ENCODE results near the gene DENND6B. TPM values are rescaled to one million over a fixed set of nuclear protein-coding genes. Genes with fewer than 3 reads are reported as not detected.

Gene DENND6B
- total RNA-seq, 6 donors from 2014 or later = 9.5 to 24.1 (median 12.7) TPM

- Histone ChIP-seq H3K27me3 (peaks cover 0 to 13% (median 2%) of the 10 kb centered on the region in 4 donors), H3K4me1 (peaks cover 26 to 48% (median 30%) of the 10 kb centered on the region in 4 donors), H3K4me3 (no peak overlapping the region), H3K9me3 (no peaks in the 10 kb centered on the region), H3K36me3 (no peaks in the 10 kb centered on the region), H3K27ac (no peak overlapping the region)
- ATAC-seq (ENCODE audit: low FRiP score in 2 of 2) = no peak
- peak in 1 of 2 donors; percentile 46 for DNase-seq
- WGBS, 2 donors = 61 to 82% methylated on average over 8 to 9 of the region's 9 CpGs
- no peak for TF ChIP-seq POLR2AphosphoS5 (IDR thresholded peaks at IDR 0.05)
- TF ChIP-seq, protein P1, sequence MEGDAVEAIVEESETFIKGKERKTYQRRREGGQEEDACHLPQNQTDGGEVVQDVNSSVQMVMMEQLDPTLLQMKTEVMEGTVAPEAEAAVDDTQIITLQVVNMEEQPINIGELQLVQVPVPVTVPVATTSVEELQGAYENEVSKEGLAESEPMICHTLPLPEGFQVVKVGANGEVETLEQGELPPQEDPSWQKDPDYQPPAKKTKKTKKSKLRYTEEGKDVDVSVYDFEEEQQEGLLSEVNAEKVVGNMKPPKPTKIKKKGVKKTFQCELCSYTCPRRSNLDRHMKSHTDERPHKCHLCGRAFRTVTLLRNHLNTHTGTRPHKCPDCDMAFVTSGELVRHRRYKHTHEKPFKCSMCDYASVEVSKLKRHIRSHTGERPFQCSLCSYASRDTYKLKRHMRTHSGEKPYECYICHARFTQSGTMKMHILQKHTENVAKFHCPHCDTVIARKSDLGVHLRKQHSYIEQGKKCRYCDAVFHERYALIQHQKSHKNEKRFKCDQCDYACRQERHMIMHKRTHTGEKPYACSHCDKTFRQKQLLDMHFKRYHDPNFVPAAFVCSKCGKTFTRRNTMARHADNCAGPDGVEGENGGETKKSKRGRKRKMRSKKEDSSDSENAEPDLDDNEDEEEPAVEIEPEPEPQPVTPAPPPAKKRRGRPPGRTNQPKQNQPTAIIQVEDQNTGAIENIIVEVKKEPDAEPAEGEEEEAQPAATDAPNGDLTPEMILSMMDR (IDR thresholded peaks at IDR 0.05) = no peak
- no peak for TF ChIP-seq EP300 (IDR thresholded peaks at IDR 0.05)
- TF ChIP-seq POLR2A (IDR thresholded peaks at IDR 0.05) = no peak
Observed at GRCh38 chr22:50262973-50263617, 63.7 kb downstream of the DENND6B start.

- Histone ChIP-seq H3K27ac (peak overlapping the region in 1 of 4 donors; percentile 70), H3K36me3 (peaks cover 0 to 3% (median 0%) of the 10 kb centered on the region in 4 donors), H3K27me3 (peaks cover 0 to 13% (median 2%) of the 10 kb centered on the region in 4 donors), H3K4me3 (no peak overlapping the region), H3K4me1 (peaks cover 21 to 42% (median 24%) of the 10 kb centered on the region in 4 donors), H3K9me3 (no peaks in the 10 kb centered on the region)
- ATAC-seq (ENCODE audit: low FRiP score in 2 of 2) = no peak
- peak in 1 of 2 donors; percentile 51 for DNase-seq
- TF ChIP-seq, protein P1 (IDR thresholded peaks at IDR 0.05) = no peak
- no peak for TF ChIP-seq EP300 (IDR thresholded peaks at IDR 0.05)
- no peak for TF ChIP-seq POLR2A (IDR thresholded peaks at IDR 0.05)
- TF ChIP-seq POLR2AphosphoS5 (IDR thresholded peaks at IDR 0.05) = no peak
- 43 to 70% methylated on average over 2 to 6 of the region's 7 CpGs for WGBS, 2 donors
Observed at GRCh38 chr22:50262460-50262911, 64.3 kb downstream of the DENND6B start.

DNA sequence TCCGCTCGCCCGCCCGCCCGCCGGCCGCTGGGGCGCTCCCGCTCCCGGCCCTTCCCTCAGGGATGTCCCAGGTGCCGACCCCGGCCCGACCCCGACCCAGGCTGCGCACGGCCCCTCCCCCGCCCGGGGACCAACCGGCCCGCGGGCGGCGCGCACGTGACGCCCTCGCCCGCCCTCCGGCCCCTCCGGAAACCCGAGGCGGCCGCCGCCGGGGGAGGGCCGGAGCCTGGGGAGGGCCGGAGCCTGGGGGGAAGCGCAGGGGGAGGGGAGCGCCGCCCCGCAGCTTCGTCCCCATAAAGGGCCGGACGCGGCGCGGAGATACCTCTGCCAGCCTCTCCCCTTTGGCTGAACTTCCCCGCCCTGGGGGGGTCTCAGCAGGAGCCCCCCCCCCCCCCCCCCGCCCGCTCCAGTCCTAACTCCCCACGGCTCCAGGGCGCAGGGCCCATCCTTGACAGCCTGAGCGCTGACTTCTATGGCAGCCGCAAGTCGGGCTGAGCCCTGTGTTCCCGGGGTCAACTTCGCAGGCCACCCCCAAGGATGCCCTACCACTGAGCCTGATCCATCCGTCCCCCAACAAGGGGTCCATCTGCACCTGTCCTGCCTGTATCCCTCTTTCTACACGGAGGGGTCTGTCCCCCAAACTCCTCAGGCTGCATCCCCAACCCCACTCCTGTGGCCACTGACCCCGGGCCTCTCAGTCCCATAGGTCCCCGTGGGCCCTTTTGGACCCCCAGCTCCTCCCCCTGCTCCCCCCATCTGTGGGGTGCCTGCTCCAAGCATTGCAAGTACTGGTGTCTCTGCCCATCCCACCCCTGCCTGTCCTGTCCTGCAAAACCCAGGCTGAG lies 65.0 kb downstream of the DENND6B start, which contains the start of gene MAPK12:
TSS of gene MAPK12 (minus strand) at position 69 of the 845 bp plus-strand sequence. CDS start 174 bp downstream, outside the sequence.
- Histone ChIP-seq H3K4me1 (peaks cover 16 to 35% (median 18%) of the 10 kb centered on the region in 4 donors), H3K9me3 (no peaks in the 10 kb centered on the region), H3K27me3 (peaks cover 0 to 13% (median 2%) of the 10 kb centered on the region in 4 donors), H3K36me3 (peaks cover 0 to 3% (median 0%) of the 10 kb centered on the region in 4 donors), H3K4me3 (peak within 1 kb of the TSS; percentile 56 to 67 (median 62)), H3K27ac (peak within 1 kb of the TSS in 3 of 4 donors; percentile 15 to 70 (median 42))
- ATAC-seq (ENCODE audit: low FRiP score in 2 of 2) (no peak), DNase-seq (peak in 1 of 2 donors; percentile 89)
- 13% methylated on average over 14 of the region's 61 CpGs; no CpG with 5 or more reads in 1 of the 2 donors for WGBS, 2 donors
- TF ChIP-seq, protein P1 (IDR thresholded peaks at IDR 0.05) = no peak
- TF ChIP-seq POLR2A (IDR thresholded peaks at IDR 0.05) = no peak
- TF ChIP-seq EP300 (IDR thresholded peaks at IDR 0.05) = no peak
- TF ChIP-seq POLR2AphosphoS5 (IDR thresholded peaks at IDR 0.05) = no peak

DNA sequence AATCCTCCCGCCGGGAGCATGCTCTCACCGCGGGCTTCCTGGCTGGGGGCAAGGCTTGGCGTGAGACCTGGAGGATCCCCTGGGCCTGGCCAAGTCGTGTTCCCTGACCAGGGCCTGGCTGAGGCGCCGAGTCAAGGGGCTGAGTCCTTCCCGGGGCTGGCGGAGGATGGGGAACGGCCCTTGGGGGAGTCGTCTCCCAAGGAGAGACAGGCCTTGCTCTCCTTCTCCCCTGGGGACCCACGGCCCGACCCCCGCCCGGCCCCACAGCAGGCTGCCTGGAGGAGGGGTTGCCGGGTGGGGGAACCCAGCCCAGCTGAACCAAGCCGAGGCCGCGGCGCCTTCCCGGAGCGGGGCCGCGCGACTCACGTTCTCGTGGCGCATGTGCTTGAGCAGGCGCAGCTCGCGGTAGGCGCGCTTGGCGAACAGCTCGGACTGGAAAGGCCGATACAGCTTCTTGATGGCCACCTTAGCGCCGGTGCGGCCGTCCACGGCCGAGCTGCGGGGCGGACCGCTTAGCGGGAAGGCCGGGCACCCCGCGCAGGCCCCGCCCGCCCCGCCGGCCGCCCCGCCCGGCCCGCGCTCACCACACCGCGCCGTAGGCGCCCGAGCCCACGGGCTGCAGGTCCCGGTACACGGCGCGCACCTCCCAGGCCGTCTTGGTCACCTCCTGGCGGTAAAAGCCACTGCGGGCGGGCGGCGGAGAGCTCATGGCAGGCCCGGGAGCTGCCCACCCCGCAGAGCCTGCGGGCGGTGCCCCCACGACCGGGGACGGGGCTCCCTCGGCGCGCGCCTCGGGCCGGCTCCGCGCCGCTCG lies 65.8 kb downstream of the DENND6B start:
- ATAC-seq (ENCODE audit: low FRiP score in 2 of 2) = peak in 1 of 2 donors; percentile 7
- H3K4me1 ChIP-seq = peaks cover 16 to 35% (median 18%) of the 10 kb centered on the region in 4 donors
- 0% methylated on average over 10 of the region's 92 CpGs; no CpG with 5 or more reads in 1 of the 2 donors for WGBS, 2 donors

More for the DNA sequence above, 65.8 kb downstream of the DENND6B start:
- Histone ChIP-seq H3K27ac (peak overlapping the region in 3 of 4 donors; percentile 15 to 70 (median 42)), H3K27me3 (peaks cover 0 to 13% (median 2%) of the 10 kb centered on the region in 4 donors), H3K36me3 (peaks cover 0 to 3% (median 0%) of the 10 kb centered on the region in 4 donors), H3K4me3 (peak overlapping the region; percentile 56 to 67 (median 62)), H3K9me3 (no peaks in the 10 kb centered on the region)
- TF ChIP-seq POLR2AphosphoS5 (IDR thresholded peaks at IDR 0.05) (no peak), EP300 (IDR thresholded peaks at IDR 0.05) (no peak)
- DNase-seq = peak in 1 of 2 donors; percentile 91
